Common myeloid progenitor, CD34-positive (primary cell): ENCODE data around the gene ZFPM1.

Experiments used
- CTCF ChIA-PET: fragments of 350-600 bp; sonication (Branson Sonifier 250); formaldehyde crosslinking; loops from one replicate; lab custom pipeline; 2021; ENCODE audit warnings: antibody characterized with exemption; lab: Charles Lee
- POLR2A ChIA-PET: fragments of 350-600 bp; sonication (Branson Sonifier 250); formaldehyde crosslinking; loops from one replicate; lab custom pipeline; 2021; ENCODE audit warnings: antibody characterized with exemption; lab: Charles Lee
- DNase-seq, 3 donors: peaks; one replicate each; pipeline versions ENCODE4 v3.0.0 to v3.0.0-alpha.2; 2013
- H3K27ac ChIP-seq, 2 experiments: 1 replicate in 1 of 2; 2 replicates in 1 of 2; pipeline ENCODE4 v1.7.0; 2013; ENCODE audit warnings: inconsistent platforms in 2 of 2, low read length in 2 of 2, mild to moderate bottlenecking in 2 of 2, low read depth in 1 of 2, moderate library complexity in 1 of 2; ENCODE audit not compliant: severe bottlenecking in 2 of 2, insufficient read depth in 1 of 2, poor library complexity in 1 of 2
- H3K27me3 ChIP-seq, 5 experiments: replicated peaks in 2 of 5; 1 replicate in 3 of 5; 2 replicates in 2 of 5; pipeline versions ENCODE4 v1.6.1 to v1.7.0; 2013; ENCODE audit warnings: low read length in 4 of 5, mild to moderate bottlenecking in 2 of 5, moderate library complexity in 2 of 5, inconsistent platforms in 1 of 5; ENCODE audit not compliant: insufficient read depth in 5 of 5, control insufficient read depth in 4 of 5
- H3K36me3 ChIP-seq, 4 experiments: 1 replicate in 2 of 4; 2 replicates in 2 of 4; pipeline versions ENCODE4 v1.6.1 to v1.7.0; 2013; ENCODE audit warnings: low read length in 3 of 4, control low read depth in 1 of 4, mild to moderate bottlenecking in 1 of 4; ENCODE audit not compliant: control insufficient read depth in 4 of 4, insufficient read depth in 4 of 4
- H3K4me1 ChIP-seq, 4 experiments: 1 replicate in 3 of 4; 2 replicates in 1 of 4; pipeline versions ENCODE4 v1.6.1 to v1.7.1; 2013; ENCODE audit warnings: low read length in 3 of 4, mild to moderate bottlenecking in 3 of 4, control low read depth in 1 of 4, inconsistent platforms in 1 of 4, moderate library complexity in 1 of 4; ENCODE audit not compliant: control insufficient read depth in 4 of 4, insufficient read depth in 4 of 4; ENCODE audit errors: control extremely low read depth in 1 of 4
- H3K4me3 ChIP-seq, 7 experiments: 1 replicate in 4 of 7; 2 replicates in 3 of 7; pipeline versions ENCODE4 v1.5.1 to v1.7.0; 2013; ENCODE audit warnings: mild to moderate bottlenecking in 7 of 7, low read length in 6 of 7, moderate library complexity in 6 of 7, inconsistent platforms in 2 of 7, low read depth in 2 of 7, control low read depth in 1 of 7; ENCODE audit not compliant: insufficient read depth in 4 of 7, control insufficient read depth in 1 of 7; ENCODE audit errors: extremely low read depth in 1 of 7
- H3K9me3 ChIP-seq, 5 experiments: 1 replicate in 4 of 5; 2 replicates in 1 of 5; pipeline versions ENCODE4 v1.6.1 to v1.7.1; 2013; ENCODE audit warnings: low read length in 4 of 5, mild to moderate bottlenecking in 2 of 5, inconsistent platforms in 1 of 5, low read depth in 1 of 5, moderate library complexity in 1 of 5; ENCODE audit not compliant: control insufficient read depth in 4 of 5, insufficient read depth in 2 of 5; ENCODE audit errors: control extremely low read depth in 1 of 5
- whole genome bisulfite sequencing: methylation state at CpG from one replicate; pipeline ENCODE4 v1.1.5; 2013; ENCODE audit not compliant: insufficient coverage; 5-methylcytosine and 5-hydroxymethylcytosine counted together

The ZFPM1 gene

GRCh38 chr16:88487920-88488851 is 35.1 kb downstream of the ZFPM1 start:
- peaks cover 2 to 37% (median 7%) of the 10 kb centered on the region in 4 experiments for H3K36me3 ChIP-seq
- no peaks in the 10 kb centered on the region for H3K9me3 ChIP-seq
- no peaks in the 10 kb centered on the region for H3K27me3 ChIP-seq
- no peak overlapping the region for H3K4me3 ChIP-seq
- ChIA-PET POLR2A (interaction anchor here (0.6 to 0.7 kb wide), 3 partner anchors 27 to 37 kb away, joined by 3 to 4 read pairs (median 3); no protein-coding TSS in a partner anchor), CTCF (interaction anchor here (0.7 to 1.6 kb wide), 5 partner anchors 11 to 333 kb away, joined by 3 to 6 read pairs (median 3); no protein-coding TSS in a partner anchor)
- DNase-seq: no peak
- peaks cover 0 to 3% (median 0%) of the 10 kb centered on the region in 4 experiments for H3K4me1 ChIP-seq
- H3K27ac ChIP-seq: no peak overlapping the region
- WGBS: 91% methylated on average over 46 of the region's 54 CpGs

GRCh38 chr16:88489163-88489741 is 36.2 kb downstream of the ZFPM1 start:
- Histone ChIP-seq H3K4me1 (peaks cover 0 to 3% (median 0%) of the 10 kb centered on the region in 4 experiments), H3K9me3 (no peaks in the 10 kb centered on the region), H3K36me3 (peaks cover 2 to 37% (median 6%) of the 10 kb centered on the region in 4 experiments), H3K27me3 (no peaks in the 10 kb centered on the region), H3K4me3 (no peak overlapping the region), H3K27ac (no peak overlapping the region)
- CTCF ChIA-PET: interaction anchor here (1.4 to 1.6 kb wide), 4 partner anchors 10 to 47 kb away, joined by 3 to 6 read pairs (median 4); no protein-coding TSS in a partner anchor
- no peak for DNase-seq
- POLR2A ChIA-PET: interaction anchor here (0.6 to 1.0 kb wide), 3 partner anchors 22 to 36 kb away, joined by 3 read pairs; no protein-coding TSS in a partner anchor
- WGBS: 95% methylated on average over 23 of the region's 24 CpGs

DNA sequence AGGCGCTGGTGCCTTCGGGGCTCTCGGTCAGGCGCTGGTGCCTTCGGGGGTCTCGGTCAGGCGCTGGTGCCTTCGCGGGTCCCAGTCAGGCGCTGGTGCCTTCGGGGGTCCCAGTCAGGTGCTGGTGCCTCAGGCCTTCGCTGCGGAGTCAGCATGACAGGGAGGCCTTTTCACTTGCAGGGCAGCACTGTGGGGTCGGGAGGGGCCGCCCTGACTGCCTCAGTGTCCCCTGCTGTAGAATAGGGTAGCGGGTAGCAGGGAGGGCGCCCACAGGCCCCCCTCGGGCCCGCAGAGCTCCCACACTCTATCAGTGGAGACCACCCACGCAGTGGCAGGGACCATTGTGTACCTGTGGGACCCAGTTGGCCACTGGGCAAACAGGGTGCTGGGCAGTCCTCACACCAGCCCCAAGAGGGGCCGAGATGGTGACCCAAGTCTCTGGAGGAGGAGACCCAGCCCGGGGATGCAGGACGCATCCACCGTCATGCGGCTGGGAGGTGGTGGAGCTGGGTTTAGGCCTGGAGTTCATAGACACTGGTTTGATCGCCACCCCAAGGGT is 38.0 kb downstream of the ZFPM1 start:
- no peak for DNase-seq
- POLR2A ChIA-PET: interaction anchor here (1.0 kb wide), 1 partner anchor 39 kb away, joined by 4 read pairs; the partner anchor contains the start of gene ZFPM1
- Histone ChIP-seq H3K36me3 (peaks cover 0 to 35% (median 5%) of the 10 kb centered on the region in 4 experiments), H3K27me3 (no peaks in the 10 kb centered on the region), H3K4me3 (peak overlapping the region in 1 of 7 experiments; percentile 28), H3K4me1 (peaks cover 0 to 3% (median 0%) of the 10 kb centered on the region in 4 experiments), H3K9me3 (no peaks in the 10 kb centered on the region), H3K27ac (no peak overlapping the region)
- CTCF ChIA-PET: no interaction called here
- 97% methylated on average over 21 of the region's 26 CpGs for WGBS

DNA sequence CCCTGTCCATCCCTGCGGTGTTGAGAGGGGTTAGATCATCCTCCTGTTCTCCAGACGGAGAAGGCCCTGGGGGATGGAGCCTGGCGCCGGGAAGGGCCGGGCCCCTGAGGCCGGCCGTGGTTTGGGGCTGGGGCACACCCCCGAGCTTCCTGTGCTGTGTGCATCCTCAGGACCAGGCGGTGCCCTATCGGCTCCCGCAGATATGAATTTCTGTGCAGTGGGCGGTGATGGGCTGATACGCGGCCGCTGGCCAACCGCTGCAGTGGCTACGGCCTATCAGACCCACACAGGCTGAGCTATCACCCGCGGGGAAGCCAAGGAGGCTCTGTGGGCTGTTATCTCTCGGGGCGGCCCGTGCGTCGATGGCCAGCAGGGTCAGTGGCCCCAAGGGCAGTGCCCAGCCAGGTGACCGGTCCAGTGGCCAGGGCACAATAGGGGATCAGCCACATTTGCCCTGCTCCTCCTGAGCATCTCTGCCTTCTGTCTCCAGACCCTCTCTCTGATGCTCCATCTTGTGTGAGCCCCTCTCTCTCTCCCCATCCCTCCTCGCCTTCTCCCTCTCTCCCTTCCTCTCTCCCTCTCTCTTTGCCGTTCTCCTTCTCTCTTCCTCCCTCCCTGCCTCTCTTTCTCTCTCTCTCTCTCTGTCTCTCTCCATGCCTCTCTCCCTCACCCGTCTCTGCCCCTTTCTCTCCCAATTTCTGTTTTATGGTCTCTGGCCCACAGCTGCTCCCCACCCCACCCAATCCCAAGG is 38.7 kb downstream of the ZFPM1 start:
- peak; percentile 54 to 69 (median 55) for DNase-seq
- ChIA-PET CTCF (interaction anchor here (0.9 kb wide), 1 partner anchor 20 kb away, joined by 3 read pairs; no protein-coding TSS in a partner anchor), POLR2A (interaction anchor here (1.0 kb wide), 1 partner anchor 39 kb away, joined by 4 read pairs; the partner anchor contains the start of gene ZFPM1)
- H3K36me3 ChIP-seq: peaks cover 0 to 29% (median 4%) of the 10 kb centered on the region in 4 experiments
- H3K27ac ChIP-seq: no peak overlapping the region
- no peaks in the 10 kb centered on the region for H3K27me3 ChIP-seq
- no peaks in the 10 kb centered on the region for H3K9me3 ChIP-seq
- no peak overlapping the region for H3K4me3 ChIP-seq
- 81% methylated on average over 28 of the region's 28 CpGs for WGBS
- H3K4me1 ChIP-seq: peaks cover 0 to 3% (median 0%) of the 10 kb centered on the region in 4 experiments

- 97% methylated on average over 21 of the region's 24 CpGs for WGBS
- Histone ChIP-seq H3K9me3 (no peaks in the 10 kb centered on the region), H3K4me1 (peaks cover 0 to 14% (median 9%) of the 10 kb centered on the region in 4 experiments), H3K36me3 (peaks cover 0 to 21% (median 5%) of the 10 kb centered on the region in 4 experiments), H3K27ac (no peak overlapping the region), H3K4me3 (no peak overlapping the region), H3K27me3 (no peaks in the 10 kb centered on the region)
- ChIA-PET POLR2A (no interaction called here), CTCF (interaction anchor here (0.7 to 2.5 kb wide), 6 partner anchors 12 to 66 kb away, joined by 3 to 6 read pairs (median 3); no protein-coding TSS in a partner anchor)
- no peak for DNase-seq
Observed at GRCh38 chr16:88493879-88494278, 40.8 kb downstream of the ZFPM1 start.
